ENCODE results near the gene NF2.

NF2 gene

DNA sequence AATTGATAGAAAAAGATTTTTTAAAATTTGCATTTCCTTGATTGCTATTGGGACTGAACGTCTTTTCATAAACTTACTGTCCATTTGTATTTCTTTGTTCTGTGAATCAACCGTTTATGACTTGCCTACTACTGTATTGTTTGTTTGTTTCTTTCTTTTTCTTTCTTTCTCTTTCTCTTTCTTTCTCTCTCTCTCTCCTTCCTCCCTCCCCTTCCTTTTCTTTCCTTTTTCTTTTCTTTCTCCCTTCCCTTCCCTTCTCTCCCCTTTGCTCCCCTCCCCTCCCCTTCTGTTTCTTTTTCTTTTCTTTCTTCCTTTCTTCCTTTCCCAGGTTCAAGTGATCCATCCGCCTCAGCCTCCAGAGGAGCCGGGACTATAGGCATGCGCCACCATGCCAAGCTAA lies 46.9 kb downstream of the NF2 start:
- H3K4me3 ChIP-seq (ENCODE audit: control insufficient read depth, low read depth, low read length): no peak overlapping the region
- no peak for DNase-seq (ENCODE audit: low read depth)
- TF ChIP-seq CTCF (conservative IDR thresholded peaks at IDR 0.05; ENCODE audit: control insufficient read depth, insufficient read depth, low read depth, low read length): no peak

DNA sequence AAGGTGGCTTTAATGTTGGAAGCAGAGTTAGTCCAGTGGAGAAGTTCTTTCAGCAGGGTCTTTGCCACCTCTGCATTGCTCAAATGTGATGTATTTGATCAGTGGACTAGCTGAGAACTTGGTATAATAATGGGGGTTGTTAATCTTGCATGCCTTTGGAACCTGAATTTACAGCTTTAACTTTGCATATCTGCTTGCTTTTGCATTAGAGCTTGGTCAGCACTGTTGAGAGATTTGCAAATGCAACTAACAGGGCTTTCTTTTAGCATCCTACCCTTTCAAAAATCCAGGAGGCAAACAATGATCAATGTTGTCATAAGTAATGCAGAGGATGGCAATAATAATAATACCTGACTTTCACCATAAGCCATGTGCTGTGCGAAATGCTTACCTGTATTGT lies 48.2 kb downstream of the NF2 start:
- DNase-seq (ENCODE audit: low read depth): no peak
- TF ChIP-seq CTCF (conservative IDR thresholded peaks at IDR 0.05; ENCODE audit: control insufficient read depth, insufficient read depth, low read depth, low read length): no peak
- no peak overlapping the region for H3K4me3 ChIP-seq (ENCODE audit: control insufficient read depth, low read depth, low read length)

DNA sequence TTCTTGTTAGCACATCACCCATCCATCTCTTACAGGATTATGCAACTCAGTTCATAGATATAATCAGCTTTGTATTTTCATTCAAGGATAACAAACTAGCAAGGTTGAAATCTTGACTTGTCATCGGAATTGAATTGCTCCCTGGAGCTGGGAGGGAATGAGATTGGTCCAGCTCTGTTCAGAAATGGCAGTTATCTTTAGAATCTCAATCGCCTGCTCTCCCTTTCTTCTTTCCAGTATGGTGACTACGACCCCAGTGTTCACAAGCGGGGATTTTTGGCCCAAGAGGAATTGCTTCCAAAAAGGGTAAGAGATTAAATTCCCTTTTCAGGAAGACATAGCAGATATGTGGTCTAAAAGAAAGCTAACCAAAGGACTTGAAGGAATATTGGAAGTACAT lies 51.0 kb downstream of the NF2 start:
- DNase-seq (ENCODE audit: low read depth): no peak
- H3K4me3 ChIP-seq (ENCODE audit: control insufficient read depth, low read depth, low read length): no peak overlapping the region
- TF ChIP-seq CTCF (conservative IDR thresholded peaks at IDR 0.05; ENCODE audit: control insufficient read depth, insufficient read depth, low read depth, low read length): no peak

GRCh38 chr22:29654882-29655281 lies 51.4 kb downstream of the NF2 start:
- H3K4me3 ChIP-seq (ENCODE audit: control insufficient read depth, low read depth, low read length): no peak overlapping the region
- no peak for DNase-seq (ENCODE audit: low read depth)
- no peak for TF ChIP-seq CTCF (conservative IDR thresholded peaks at IDR 0.05; ENCODE audit: control insufficient read depth, insufficient read depth, low read depth, low read length)

DNA sequence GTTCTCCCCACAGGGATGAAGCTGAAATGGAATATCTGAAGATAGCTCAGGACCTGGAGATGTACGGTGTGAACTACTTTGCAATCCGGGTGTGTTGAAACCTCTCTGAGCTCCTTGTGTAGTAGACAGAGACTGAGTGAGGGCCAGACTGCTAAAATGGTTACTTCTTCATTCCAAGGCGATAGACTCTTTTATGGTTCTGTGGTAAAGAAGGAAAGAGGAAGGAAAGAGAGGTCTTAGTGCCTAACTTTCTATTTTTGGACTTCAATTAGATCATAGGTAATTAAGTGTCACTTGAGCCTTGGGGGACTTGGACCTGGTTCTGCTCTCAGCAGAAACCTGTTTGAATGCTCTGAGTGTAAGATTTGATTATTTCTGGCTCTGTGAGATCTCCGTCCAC lies 54.7 kb downstream of the NF2 start:
- no peak for TF ChIP-seq CTCF (conservative IDR thresholded peaks at IDR 0.05; ENCODE audit: control insufficient read depth, insufficient read depth, low read depth, low read length)
- no peak overlapping the region for H3K4me3 ChIP-seq (ENCODE audit: control insufficient read depth, low read depth, low read length)
- no peak for DNase-seq (ENCODE audit: low read depth)

- TF ChIP-seq CTCF (conservative IDR thresholded peaks at IDR 0.05; ENCODE audit: control insufficient read depth, insufficient read depth, low read depth, low read length): no peak
- H3K4me3 ChIP-seq (ENCODE audit: control insufficient read depth, low read depth, low read length): no peak overlapping the region
- no peak for DNase-seq (ENCODE audit: low read depth)
Observed at GRCh38 chr22:29660021-29660420, 56.6 kb downstream of the NF2 start.

- H3K4me3 ChIP-seq (ENCODE audit: control insufficient read depth, low read depth, low read length): no peak overlapping the region
- no peak for TF ChIP-seq CTCF (conservative IDR thresholded peaks at IDR 0.05; ENCODE audit: control insufficient read depth, insufficient read depth, low read depth, low read length)
- DNase-seq (ENCODE audit: low read depth): peak; percentile 77
Observed at GRCh38 chr22:29661336-29661735, 57.9 kb downstream of the NF2 start.
